Stomach (tissue), 9 donors: ENCODE results near the gene ARHGAP33. TPM values are rescaled to one million over a fixed set of nuclear protein-coding genes. Genes with fewer than 3 reads are reported as not detected.

Experiments used
- DNase-seq, 2 donors: peaks; one replicate each; pipeline versions ENCODE4 v3.0.0 to v3.0.0-alpha.2; 2013 to 2019
- H3K27ac ChIP-seq, 5 donors: fragments of 200-600 bp in 4 of 5; sonication (generic) in 4 of 5; one replicate each; pipeline ENCODE4 v1.5.1; 2013 to 2019; ENCODE audit warnings: mild to moderate bottlenecking in 1 of 5, moderate library complexity in 1 of 5
- H3K27me3 ChIP-seq, 3 donors: fragments of 200-600 bp; sonication (generic); one replicate each; pipeline ENCODE4 v1.5.1; 2017 to 2019; ENCODE audit warnings: mixed run types in 1 of 3
- H3K36me3 ChIP-seq, 4 donors: fragments of 200-600 bp; sonication (generic); 1 replicate in 3 of 4; 2 replicates in 1 of 4; pipeline ENCODE4 v1.5.1; 2016 to 2019
- H3K4me1 ChIP-seq, 4 donors: fragments of 200-600 bp; sonication (generic); one replicate each; pipeline ENCODE4 v1.5.1; 2016 to 2019
- H3K4me3 ChIP-seq, 4 donors: fragments of 200-600 bp; sonication (generic) in 3 of 4; one replicate each; pipeline ENCODE4 v1.5.1; 2016 to 2019; ENCODE audit warnings: mild to moderate bottlenecking in 1 of 4
- H3K9me3 ChIP-seq, 4 donors: fragments of 200-600 bp; sonication (generic); one replicate each; pipeline ENCODE4 v1.5.1; 2016 to 2019
- EP300 ChIP-seq: sonication (generic); formaldehyde crosslinking; IDR thresholded peaks from one replicate; pipeline ENCODE4 v1.6.1; 2017; ENCODE audit warnings: antibody characterized with exemption
- POLR2A ChIP-seq, 4 donors: fragments of 450-650 bp; IDR thresholded peaks; one replicate each; pipeline ENCODE4 v1.6.1; 2016; ENCODE audit warnings: antibody characterized with exemption in 4 of 4, control low read depth in 2 of 4, mild to moderate bottlenecking in 1 of 4, moderate library complexity in 1 of 4
- POLR2AphosphoS5 ChIP-seq, 3 donors: sonication (generic); formaldehyde crosslinking; IDR thresholded peaks; one replicate each; pipeline ENCODE4 v1.6.1; 2016; ENCODE audit warnings: antibody characterized with exemption in 3 of 3
- WGBS, 5 donors: extraction: QIAGEN DNeasy Blood & Tissue Kit in 3 of 5; methylation state at CpG; one replicate each; pipeline versions ENCODE4 v1.1.5 to v1.1.7; 2013 to 2018; 5-methylcytosine and 5-hydroxymethylcytosine counted together
- intact Hi-C: fragments of 100-400 bp; cut with DNase I; formaldehyde crosslinking; loops from one replicate; pipeline ENCODE4 v1.15.1; 2023; ENCODE audit warnings: low total_unique reads
- polyA plus RNA-seq, 3 donors: library from polyadenylated mRNA; stranded (reverse); fragments of 200-250 nt; gene quantifications; one replicate each; pipeline ENCODE4 v1.2.3, GENCODE V29; 2013
- total RNA-seq, 5 donors: library from RNA; depleted of rRNA; stranded (reverse); fragments of >200 nt; gene quantifications; one replicate each; pipeline versions ENCODE4 v1.1.0 to v1.2.3, GENCODE V29; 2014 to 2016
- TF ChIP-seq, protein P1 (sequence below), 7 experiments: fragments of 450-650 bp in 4 of 7; fragments of 200-600 bp in 3 of 7; sonication (generic) in 3 of 7; IDR thresholded peaks; one replicate each; pipeline ENCODE4 v1.5.1; 2016 to 2019; ENCODE audit warnings: antibody characterized with exemption in 7 of 7, control low read depth in 2 of 7, mild to moderate bottlenecking in 1 of 7
- donor health status: healthy with polysubstance abuse.
- donor health status: Bipolar disorder and iron deficiency.
- donor health status: healthy.

ARHGAP33 gene
- total and polyA plus RNA-seq, 8 donors = 1.4 to 73.6 (median 12.2) TPM

DNA sequence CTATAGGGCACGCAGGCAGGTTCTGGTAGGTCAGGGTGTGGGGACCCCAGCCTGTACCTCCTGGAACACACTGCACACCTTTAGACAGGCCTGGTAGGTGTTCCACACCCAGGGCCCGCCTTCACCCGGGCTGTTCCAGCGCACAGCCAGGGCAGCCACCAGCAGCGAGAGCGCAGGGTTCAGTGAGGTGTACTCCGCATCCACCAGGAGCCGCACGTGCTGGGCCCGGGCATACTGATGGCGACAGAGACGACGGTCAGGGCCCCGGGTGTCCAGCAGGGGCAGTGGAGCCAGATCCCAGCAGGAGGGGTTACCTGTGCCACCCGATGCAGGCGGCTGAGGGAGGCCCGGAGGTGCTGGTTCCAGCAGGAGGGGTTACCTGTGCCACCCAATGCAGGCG, 31.2 kb downstream of the ARHGAP33 start:
- no peaks in the 10 kb centered on the region for H3K9me3 ChIP-seq
- peaks cover 0 to 50% (median 0%) of the 10 kb centered on the region in 3 donors for H3K27me3 ChIP-seq
- H3K4me3 ChIP-seq = no peak overlapping the region
- H3K36me3 ChIP-seq = no peaks in the 10 kb centered on the region
- intact Hi-C loops = no loop called here
- TF ChIP-seq POLR2A (IDR thresholded peaks at IDR 0.05) (no peak), EP300 (no peak), POLR2AphosphoS5 (IDR thresholded peaks at IDR 0.05) (no peak)
- TF ChIP-seq, protein P1, sequence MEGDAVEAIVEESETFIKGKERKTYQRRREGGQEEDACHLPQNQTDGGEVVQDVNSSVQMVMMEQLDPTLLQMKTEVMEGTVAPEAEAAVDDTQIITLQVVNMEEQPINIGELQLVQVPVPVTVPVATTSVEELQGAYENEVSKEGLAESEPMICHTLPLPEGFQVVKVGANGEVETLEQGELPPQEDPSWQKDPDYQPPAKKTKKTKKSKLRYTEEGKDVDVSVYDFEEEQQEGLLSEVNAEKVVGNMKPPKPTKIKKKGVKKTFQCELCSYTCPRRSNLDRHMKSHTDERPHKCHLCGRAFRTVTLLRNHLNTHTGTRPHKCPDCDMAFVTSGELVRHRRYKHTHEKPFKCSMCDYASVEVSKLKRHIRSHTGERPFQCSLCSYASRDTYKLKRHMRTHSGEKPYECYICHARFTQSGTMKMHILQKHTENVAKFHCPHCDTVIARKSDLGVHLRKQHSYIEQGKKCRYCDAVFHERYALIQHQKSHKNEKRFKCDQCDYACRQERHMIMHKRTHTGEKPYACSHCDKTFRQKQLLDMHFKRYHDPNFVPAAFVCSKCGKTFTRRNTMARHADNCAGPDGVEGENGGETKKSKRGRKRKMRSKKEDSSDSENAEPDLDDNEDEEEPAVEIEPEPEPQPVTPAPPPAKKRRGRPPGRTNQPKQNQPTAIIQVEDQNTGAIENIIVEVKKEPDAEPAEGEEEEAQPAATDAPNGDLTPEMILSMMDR (IDR thresholded peaks at IDR 0.05) = no peak
- 80 to 87% (median 83%) methylated on average over 13 to 18 of the region's 18 CpGs for WGBS, 5 donors
- H3K27ac ChIP-seq = no peak overlapping the region
- DNase-seq = no peak
- H3K4me1 ChIP-seq = no peaks in the 10 kb centered on the region

- WGBS, 5 donors = 89 to 95% (median 89%) methylated on average over 5 of the region's 5 CpGs
- intact Hi-C loops = no loop called here
- no peaks in the 10 kb centered on the region for H3K4me1 ChIP-seq
- DNase-seq = no peak
- H3K27me3 ChIP-seq = peaks cover 0 to 59% (median 0%) of the 10 kb centered on the region in 3 donors
- no peak overlapping the region for H3K27ac ChIP-seq
- TF ChIP-seq POLR2A (IDR thresholded peaks at IDR 0.05) (no peak), EP300 (no peak), POLR2AphosphoS5 (IDR thresholded peaks at IDR 0.05) (no peak)
- TF ChIP-seq, protein P1 (IDR thresholded peaks at IDR 0.05) = no peak
- H3K9me3 ChIP-seq = no peaks in the 10 kb centered on the region
- no peak overlapping the region for H3K4me3 ChIP-seq
- H3K36me3 ChIP-seq = no peaks in the 10 kb centered on the region
Observed at GRCh38 chr19:35807633-35808032, 32.3 kb downstream of the ARHGAP33 start.

- no peaks in the 10 kb centered on the region for H3K36me3 ChIP-seq
- peaks cover 0 to 68% (median 0%) of the 10 kb centered on the region in 3 donors for H3K27me3 ChIP-seq
- WGBS, 5 donors = 59 to 75% (median 66%) methylated on average over 13 to 18 of the region's 18 CpGs
- intact Hi-C loops = no loop called here
- TF ChIP-seq EP300 = no peak
- TF ChIP-seq POLR2A (IDR thresholded peaks at IDR 0.05) = no peak
- no peak for TF ChIP-seq POLR2AphosphoS5 (IDR thresholded peaks at IDR 0.05)
- TF ChIP-seq, protein P1 (IDR thresholded peaks at IDR 0.05) = no peak
- H3K27ac ChIP-seq = no peak overlapping the region
- no peak overlapping the region for H3K4me3 ChIP-seq
- H3K9me3 ChIP-seq = no peaks in the 10 kb centered on the region
- no peak for DNase-seq
- H3K4me1 ChIP-seq = no peaks in the 10 kb centered on the region
Observed at GRCh38 chr19:35811317-35812219, 36.2 kb downstream of the ARHGAP33 start.

GRCh38 chr19:35812220-35813042, 37.1 kb downstream of the ARHGAP33 start, which contains the start of gene PRODH2:
Gene PRODH2 (minus strand): TSS chr19:35812845. CDS start chr19:35812805, 40 bp downstream.
- intact Hi-C loops = no loop called here
- no peak for DNase-seq
- no peak for TF ChIP-seq POLR2A (IDR thresholded peaks at IDR 0.05)
- TF ChIP-seq POLR2AphosphoS5 (IDR thresholded peaks at IDR 0.05) = no peak
- no peak for TF ChIP-seq EP300
- Histone ChIP-seq H3K36me3 (no peaks in the 10 kb centered on the region), H3K4me3 (no peak within 1 kb of the TSS), H3K4me1 (no peaks in the 10 kb centered on the region), H3K27me3 (peaks cover 0 to 69% (median 0%) of the 10 kb centered on the region in 3 donors), H3K27ac (no peak within 1 kb of the TSS), H3K9me3 (no peaks in the 10 kb centered on the region)
- 61 to 69% (median 65%) methylated on average over 20 to 26 of the region's 26 CpGs for WGBS, 5 donors
